GM13976 (cell line): Measurements from ENCODE around the gene SIT1.
A peak's percentile ranks its signal among the peaks of the same experiment; 100 is the strongest.

Experiments used
- DNase-seq: peaks from one replicate; pipeline ENCODE4 v3.0.0; 2012; ENCODE audit warnings: low spot score
- CTCF ChIP-seq: IDR thresholded peaks from 2 replicates; pipeline ENCODE4 v1.5.1; 2012; ENCODE audit warnings: borderline replicate concordance, mild to moderate bottlenecking; ENCODE audit not compliant: insufficient read depth; ENCODE audit errors: extremely low read depth, missing control alignments, control extremely low read depth
- in situ Hi-C: fragments of 300-500 bp; cut with MboI; formaldehyde crosslinking; loops from one replicate; pipeline ENCODE4 v1.12.0; 2022; ENCODE audit warnings: low sequenced_read_pairs, mixed read lengths, inconsistent platforms; ENCODE audit not compliant: unreplicated experiment

The SIT1 gene

GRCh38 chr9:35603986-35604577, 46.6 kb downstream of the SIT1 start:
- in situ Hi-C loops, result no loop called here
- peak; percentile 91 for TF ChIP-seq CTCF
- peak; percentile 98 for DNase-seq

- TF ChIP-seq CTCF, result no peak
- in situ Hi-C loops, result no loop called here
- no peak for DNase-seq
These were observed 47.2 kb downstream of the SIT1 start for GRCh38 chr9:35603506-35603985.

- no peak for TF ChIP-seq CTCF
- in situ Hi-C loops, result no loop called here
- DNase-seq, result no peak
These were observed 50.7 kb downstream of the SIT1 start for GRCh38 chr9:35599763-35600604.
